GM21717 (cell line): ENCODE measurements around the gene PPM1J.
A peak's percentile ranks its signal among the peaks of the same experiment; 100 is the strongest.
"Not testable (repeated sequence)": the region's sequence is repeated elsewhere in the genome, so short reads cannot be mapped to it uniquely, and the experiment has no call there.

Source experiments
- ATAC-seq: cut with Tn5 transposase; IDR thresholded peaks from one replicate; pipeline ENCODE4 v1.9.1; 2021; ENCODE audit warnings: mild to moderate bottlenecking, moderate library complexity; ENCODE audit not compliant: unreplicated experiment

The PPM1J gene

DNA sequence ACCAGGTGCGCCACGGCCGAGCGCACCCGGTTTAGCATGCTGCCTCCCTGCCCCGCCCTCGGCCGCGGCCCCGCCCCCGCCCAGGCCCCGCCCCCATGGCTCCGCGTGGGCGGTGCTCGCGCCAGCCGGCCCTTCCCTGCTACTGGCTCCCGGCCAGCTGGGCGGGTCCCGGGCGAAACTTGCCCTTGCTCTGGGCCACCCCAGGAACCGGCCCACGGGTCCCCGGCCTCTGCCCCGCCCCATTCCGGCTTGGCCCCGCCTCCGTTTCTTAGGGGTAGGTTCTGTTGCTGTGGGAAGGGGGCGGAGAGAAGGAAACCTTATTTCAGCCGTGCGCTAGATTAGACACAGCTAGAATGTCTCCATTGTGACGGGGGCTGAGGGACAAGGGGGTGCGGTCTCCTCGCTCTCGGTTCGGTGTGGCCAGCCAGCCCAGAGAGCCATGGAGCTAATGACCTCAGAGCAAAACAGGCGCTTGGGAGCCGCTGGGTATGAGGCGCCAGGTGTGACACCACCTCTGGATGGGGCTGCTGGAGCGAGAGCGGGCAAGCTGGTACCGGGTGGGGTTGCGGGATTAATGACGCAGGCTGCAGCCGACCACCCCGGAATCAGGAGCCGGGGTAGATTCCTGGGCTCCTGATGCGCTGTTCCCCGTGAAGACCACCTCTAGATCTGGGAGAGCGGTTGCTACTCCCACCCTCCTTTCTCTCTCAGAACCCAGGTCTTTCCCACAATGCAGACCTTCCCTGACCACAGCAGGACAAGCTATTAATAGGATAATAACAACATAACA is at the start of gene PPM1J:
Gene PPM1J (minus strand): TSS at position 69 of the 790 bp plus-strand sequence. CDS start 31 bp downstream, at position 38.
- peak; percentile 75 for ATAC-seq

- ATAC-seq = no peak
Observed at GRCh38 chr1:112762541-112763500, 47.7 kb upstream of the PPM1J start.

DNA sequence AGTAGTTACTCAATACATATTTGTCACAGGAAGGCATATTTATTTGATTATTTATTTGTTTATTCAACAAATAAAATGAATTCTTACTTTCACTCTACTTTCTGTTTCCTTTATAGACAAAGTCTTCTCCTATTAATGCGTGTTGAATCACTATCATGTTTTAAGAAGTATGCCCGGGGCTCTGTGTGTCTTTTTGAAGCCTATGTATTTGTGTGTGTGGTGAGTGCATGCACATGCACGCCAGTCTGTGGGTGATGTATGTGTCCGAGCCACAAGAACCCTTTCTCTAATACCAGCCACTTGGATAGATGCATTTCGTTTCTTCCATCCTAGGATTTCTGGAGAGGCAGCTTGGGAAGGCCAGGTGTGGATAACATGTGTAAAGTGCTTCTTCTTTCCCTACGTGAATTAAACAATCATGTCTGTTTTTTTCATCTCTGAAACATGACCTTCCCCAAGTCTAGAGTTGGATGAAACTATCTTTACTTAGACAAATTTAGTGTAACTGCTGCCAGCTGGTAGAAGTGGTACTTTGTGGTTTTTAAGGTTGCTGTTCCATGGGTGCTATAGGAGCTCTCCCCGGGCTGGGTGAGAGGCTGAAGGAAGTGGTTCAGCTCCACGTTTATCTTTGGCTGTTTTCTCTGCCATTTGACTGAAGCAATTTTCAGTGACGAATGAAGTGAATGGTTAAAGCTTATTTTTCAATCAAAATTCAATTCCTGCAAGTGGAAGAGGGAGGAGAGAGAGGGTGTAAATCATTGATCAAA is 46.8 kb upstream of the PPM1J start:
- no peak for ATAC-seq

DNA sequence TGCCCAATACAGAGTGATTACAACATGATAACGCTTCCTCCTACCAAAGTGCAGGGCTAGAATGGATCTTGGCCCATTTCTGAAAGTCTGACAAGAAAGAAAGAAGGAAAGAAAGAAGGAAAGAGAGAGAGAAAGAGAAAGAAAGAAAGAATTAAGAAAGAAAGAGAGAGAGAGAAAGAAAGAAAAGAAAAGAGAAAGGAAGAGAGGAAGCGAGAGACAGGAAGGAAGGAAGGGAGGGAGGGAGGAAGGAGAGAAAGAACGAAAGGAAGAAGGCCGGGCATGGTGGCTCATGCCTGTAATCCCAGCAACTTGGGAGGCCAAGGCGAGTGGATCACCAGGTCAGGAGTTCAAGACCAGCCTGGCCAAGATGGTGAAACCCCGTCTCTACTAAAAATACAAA is 44.1 kb upstream of the PPM1J start:
- no peak for ATAC-seq

DNA sequence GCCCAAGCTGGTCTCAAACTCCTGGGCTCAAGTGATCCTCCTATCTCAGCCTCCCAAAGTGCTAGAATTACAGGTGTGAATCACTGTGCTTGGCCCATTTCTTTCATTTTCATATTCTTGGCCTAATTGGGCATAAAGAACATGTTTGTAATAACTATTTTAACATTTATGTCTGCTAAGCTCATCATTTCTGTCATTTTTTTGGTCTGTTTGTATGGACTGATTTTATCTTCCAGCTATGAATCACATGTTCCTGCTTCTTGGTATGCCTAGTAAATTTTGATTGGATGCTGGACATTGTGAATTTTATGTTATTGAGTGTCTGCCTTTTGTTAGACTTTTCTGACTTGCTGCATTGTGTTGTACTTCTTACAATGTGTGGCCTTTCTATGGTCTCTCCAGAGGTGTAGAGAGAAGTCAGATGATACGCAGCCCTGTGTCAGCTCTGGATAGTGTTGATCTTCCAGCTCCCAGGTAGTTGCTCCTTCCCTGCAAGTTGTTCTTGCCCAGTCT is 39.0 kb upstream of the PPM1J start:
- ATAC-seq = no peak

DNA sequence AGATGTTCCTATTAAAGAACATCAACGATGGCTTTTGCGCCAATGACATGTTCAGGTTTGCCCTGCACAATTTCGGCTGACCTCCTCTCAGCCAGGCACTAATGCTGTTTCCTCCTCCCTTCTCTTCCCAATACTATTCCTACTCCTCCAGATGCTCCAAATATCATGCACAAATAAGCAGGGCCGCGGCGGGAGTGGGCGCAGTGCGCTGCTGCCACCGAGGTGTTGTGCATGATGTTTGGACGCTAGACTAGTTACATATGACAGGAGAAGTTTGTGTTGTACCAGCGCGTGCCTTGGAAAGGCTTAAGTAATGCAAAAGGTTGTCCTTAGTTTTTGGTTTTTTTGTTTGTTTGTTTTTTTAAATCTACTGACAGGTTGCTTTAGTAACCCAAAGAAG is 33.3 kb upstream of the PPM1J start:
- no peak for ATAC-seq

GRCh38 chr1:112744009-112744578 is 29.0 kb upstream of the PPM1J start:
- no peak for ATAC-seq

- no peak for ATAC-seq
Observed at GRCh38 chr1:112743174-112744008, 28.3 kb upstream of the PPM1J start.

- ATAC-seq = no peak
Observed at GRCh38 chr1:112737573-112737972, 22.4 kb upstream of the PPM1J start.

- no peak for ATAC-seq
Observed at GRCh38 chr1:112735752-112736151, 20.6 kb upstream of the PPM1J start.

DNA sequence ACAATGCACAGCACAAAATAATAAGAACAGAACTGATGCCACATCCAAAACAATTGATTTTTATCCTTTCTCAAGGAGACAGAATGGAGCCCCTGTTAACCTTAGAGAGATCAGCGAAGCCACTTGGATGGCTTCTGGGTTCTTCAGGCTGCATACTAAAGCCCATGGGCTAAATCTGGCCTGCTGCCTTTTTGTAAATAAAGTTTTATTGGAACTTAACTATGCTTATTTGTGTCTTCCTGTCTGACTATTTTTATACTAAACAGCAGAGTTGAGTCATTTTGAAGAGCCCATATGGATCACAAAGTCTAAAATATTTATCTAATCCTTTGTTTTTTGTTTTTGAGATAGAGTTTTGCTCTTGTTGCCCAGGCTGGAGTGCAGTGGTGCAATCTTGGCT is 16.3 kb upstream of the PPM1J start:
- no peak for ATAC-seq

DNA sequence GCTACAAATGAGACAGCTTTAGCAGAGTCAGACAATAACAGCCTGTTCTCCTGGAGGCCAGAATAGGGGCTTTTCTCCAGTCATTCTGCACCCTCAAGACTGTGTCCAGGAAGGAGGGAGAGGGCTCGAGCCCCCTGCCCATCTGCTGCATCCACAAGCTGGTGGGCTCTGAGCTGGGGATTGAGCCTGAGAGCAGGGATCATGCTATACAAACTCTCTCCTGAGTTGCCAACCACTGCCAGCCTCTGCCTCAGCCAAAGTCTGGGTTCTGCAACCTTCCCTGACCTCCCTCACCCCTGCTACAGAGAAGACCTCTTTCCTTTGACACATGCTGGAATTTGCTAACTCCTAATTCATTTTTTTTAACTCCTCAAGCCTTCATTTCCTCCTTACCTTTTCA is 14.8 kb upstream of the PPM1J start:
- no peak for ATAC-seq

- ATAC-seq = not testable (repeated sequence)
Observed at GRCh38 chr1:112729011-112729410, 13.9 kb upstream of the PPM1J start.

GRCh38 chr1:112728306-112728971 is 13.3 kb upstream of the PPM1J start:
- not testable (repeated sequence) for ATAC-seq

GRCh38 chr1:112727716-112728115 is 12.6 kb upstream of the PPM1J start:
- no peak for ATAC-seq

DNA sequence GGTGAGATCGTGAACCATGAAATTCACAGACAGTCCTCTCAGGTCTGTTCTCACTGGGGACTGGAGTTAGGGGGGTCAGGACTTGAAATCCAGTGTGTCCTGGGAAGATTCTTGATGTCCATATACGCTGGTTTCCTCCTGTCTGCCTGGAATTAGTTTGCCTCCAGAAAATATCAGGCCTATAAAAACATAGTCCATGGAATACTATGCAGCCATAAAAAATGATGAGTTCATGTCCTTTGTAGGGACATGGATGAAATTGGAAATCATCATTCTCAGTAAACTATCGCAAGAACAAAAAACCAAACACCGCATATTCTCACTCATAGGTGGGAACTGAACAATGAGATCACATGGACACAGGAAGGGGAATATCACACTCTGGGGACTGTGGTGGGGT is 9.1 kb upstream of the PPM1J start:
- not testable (repeated sequence) for ATAC-seq

GRCh38 chr1:112723511-112723839 is 8.3 kb upstream of the PPM1J start:
- ATAC-seq = no peak

DNA sequence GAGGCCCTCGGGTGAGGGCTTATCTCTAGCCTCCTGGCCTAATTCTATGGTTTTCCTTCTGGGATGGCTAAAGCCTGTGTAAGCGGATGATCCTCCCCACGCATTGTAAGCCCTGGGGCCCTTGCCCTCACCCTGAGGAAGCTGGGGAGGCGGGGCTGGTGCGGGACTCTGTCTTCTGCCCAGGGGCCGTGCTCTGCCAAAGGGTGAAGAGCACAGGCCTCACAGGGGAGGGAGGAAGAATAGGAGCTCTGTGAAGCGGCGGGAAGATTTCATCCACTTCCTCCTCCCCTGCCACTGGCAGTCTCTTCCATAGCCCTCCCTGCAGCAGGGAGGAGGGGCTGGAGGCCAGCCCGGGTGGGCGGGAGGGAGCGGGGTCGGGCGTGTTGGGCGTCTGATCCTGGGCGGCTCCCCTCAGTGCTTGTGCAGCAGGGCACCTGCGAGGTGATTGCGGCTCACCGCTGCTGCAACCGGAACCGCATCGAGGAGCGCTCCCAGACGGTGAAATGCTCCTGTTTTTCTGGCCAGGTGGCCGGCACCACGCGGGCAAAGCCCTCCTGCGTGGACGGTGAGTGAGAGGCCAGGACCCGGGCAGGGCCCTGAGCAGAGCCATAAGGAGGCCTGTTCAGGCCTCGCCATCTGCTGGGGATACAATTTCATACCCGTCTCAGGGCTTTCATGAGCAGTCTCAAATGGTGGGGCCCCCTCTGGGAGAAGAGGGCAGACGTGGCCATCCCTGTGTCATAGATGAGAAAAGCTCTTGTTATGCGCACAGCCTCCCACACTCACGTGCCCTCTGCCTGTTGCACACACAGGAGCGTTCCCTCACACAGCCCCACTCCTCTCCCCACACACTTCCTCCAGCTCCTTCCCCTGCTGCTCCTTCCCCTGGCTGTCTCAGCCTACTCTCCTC is 7.7 kb upstream of the PPM1J start:
- ATAC-seq = no peak
